Thyroid gland (tissue), 4 donors: ENCODE measurements around the gene SEC31A.

Experiments used
- POLR2A ChIP-seq, 2 donors: fragments of 450-650 bp; IDR thresholded peaks; one replicate each; pipeline ENCODE4 v1.6.1; 2017; ENCODE audit warnings: antibody characterized with exemption in 2 of 2, mild to moderate bottlenecking in 2 of 2, moderate library complexity in 1 of 2
- TF ChIP-seq, protein P1 (sequence below), 6 experiments: fragments of 200-600 bp in 3 of 6; fragments of 450-650 bp in 3 of 6; sonication (generic) in 3 of 6; IDR thresholded peaks; one replicate each; pipeline ENCODE4 v1.5.1; 2016 to 2019; ENCODE audit warnings: antibody characterized with exemption in 6 of 6, mild to moderate bottlenecking in 2 of 6, inconsistent platforms in 1 of 6, moderate library complexity in 1 of 6

DNA sequence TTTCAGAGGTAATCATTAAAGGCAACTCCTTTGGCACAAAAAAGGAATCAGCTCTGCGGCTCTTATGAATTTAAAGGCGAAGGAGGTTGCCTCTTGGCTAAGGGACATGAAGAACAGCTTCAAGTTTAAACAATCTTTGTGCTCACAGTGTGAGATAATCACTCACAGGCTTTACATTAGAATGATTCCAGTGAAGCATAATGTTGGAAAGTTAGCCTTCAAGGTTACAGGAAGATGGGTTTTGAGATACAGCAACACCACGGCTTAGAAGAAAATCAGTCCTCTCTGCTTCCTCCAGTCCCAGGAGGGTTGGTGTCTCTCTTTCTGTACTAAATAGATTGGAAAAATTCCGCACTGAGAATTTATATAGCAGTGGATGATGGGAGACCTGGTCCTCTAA, 80.8 kb downstream of the SEC31A start:
- TF ChIP-seq, protein P1, sequence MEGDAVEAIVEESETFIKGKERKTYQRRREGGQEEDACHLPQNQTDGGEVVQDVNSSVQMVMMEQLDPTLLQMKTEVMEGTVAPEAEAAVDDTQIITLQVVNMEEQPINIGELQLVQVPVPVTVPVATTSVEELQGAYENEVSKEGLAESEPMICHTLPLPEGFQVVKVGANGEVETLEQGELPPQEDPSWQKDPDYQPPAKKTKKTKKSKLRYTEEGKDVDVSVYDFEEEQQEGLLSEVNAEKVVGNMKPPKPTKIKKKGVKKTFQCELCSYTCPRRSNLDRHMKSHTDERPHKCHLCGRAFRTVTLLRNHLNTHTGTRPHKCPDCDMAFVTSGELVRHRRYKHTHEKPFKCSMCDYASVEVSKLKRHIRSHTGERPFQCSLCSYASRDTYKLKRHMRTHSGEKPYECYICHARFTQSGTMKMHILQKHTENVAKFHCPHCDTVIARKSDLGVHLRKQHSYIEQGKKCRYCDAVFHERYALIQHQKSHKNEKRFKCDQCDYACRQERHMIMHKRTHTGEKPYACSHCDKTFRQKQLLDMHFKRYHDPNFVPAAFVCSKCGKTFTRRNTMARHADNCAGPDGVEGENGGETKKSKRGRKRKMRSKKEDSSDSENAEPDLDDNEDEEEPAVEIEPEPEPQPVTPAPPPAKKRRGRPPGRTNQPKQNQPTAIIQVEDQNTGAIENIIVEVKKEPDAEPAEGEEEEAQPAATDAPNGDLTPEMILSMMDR (IDR thresholded peaks at IDR 0.05), result no peak
- TF ChIP-seq POLR2A (IDR thresholded peaks at IDR 0.05), result no peak
